Stimulated activated CD4-positive, alpha-beta T cell treated with anti-CD3 and anti-CD28 coated beads, Interleukin-1b, Interleukin-23, amount 100 ng/mL, for 4 hours (primary cell): ENCODE data around the gene NCF1.
"Not testable (repeated sequence)": the region's sequence is repeated elsewhere in the genome, so short reads cannot be mapped to it uniquely, and the experiment has no call there.

Source experiments
- DNase-seq, 2 donors: peaks; one replicate each; pipeline ENCODE4 v3.0.0-alpha.2; 2020; ENCODE audit warnings: low read depth in 2 of 2

Gene NCF1

DNA sequence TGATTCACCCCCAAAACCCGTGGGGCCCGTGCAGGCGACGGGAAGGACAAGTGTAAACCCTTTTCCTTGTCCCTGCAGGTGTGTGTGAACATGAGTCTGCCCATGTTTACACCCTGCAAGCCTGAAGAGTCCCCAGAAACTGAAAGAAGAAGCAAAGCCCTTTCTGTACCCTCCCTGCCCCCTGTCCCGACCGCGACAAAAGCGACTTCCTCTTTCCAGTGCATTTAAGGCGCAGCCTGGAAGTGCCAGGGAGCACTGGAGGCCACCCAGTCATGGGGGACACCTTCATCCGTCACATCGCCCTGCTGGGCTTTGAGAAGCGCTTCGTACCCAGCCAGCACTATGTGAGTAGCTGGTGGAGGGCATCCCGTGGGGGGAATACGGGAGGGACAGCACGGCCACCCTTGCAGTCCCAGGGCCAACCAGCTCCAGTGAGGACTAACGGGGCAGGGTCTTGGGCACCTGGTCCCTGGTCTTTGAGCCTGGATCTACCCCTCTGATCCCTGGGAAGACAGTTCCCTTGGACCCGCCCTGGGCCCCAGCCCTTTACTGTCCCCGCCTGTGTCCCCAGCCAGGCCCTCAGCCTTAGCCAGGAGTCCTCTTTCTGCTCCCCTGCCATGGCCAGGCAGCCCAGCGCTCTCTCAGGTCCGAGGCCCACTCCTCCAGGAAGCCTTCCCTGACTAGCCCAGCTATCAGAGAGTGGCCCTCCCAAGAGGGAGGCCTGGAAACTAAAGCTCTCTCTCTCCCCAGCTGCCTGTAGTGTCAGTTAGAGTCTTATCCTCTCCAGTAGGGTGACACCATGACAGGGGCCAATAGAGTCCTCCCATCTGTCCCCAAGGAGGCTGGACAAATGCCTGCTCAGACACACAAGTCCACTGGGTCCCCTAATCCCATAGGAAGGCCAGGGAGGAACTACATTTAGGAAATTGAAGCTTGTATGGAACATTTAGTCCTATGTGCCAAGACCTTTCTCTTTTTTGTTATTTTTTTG, at the start of gene NCF1:
NCF1 (plus strand) TSS at position 252 of the 991 bp plus-strand sequence; CDS start at position 273, 21 bp downstream.
- DNase-seq, result not testable (repeated sequence)

DNA sequence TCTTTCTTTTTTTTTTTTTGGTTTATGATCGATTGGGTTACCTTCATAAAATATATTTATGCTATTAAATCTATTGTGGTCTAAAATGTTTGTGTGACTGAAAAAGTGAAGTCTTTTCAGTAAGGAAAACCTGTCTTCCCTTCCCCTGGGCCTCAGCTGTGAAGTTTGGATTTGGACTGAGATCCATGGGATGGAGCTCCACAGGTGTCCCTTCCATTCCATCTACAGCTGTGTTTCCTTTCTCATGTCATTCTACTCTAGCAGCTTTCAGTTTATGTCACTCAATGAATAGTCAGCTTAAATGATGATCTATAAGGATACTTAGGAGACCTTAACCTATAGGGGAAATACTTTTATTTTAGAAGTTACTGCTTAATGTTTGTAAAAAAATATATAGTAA, 48.0 kb upstream of the NCF1 start:
- no peak for DNase-seq

- DNase-seq, result no peak
These were observed 47.3 kb upstream of the NCF1 start for GRCh38 chr7:74726309-74727101.

- DNase-seq, result not testable (repeated sequence)
These were observed 45.1 kb upstream of the NCF1 start for GRCh38 chr7:74728686-74729085.

DNA sequence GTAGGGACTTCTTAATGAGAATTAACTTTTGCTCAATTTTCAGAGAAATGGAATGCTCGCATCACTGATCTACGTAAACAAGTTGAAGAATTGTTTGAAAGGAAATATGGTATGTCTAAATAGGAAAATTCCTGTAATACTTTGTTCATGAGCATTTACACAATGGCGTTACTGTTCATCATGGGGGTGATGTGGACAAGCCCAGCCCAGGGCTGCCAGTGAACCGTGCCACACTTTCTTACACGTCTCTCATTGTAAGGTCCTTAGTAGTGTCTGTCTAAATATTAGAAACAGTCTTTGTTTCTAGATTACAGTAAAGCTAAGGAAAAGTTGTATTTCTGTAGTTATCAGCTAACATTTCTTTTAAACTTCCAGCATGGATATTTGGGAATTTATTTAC, 43.6 kb upstream of the NCF1 start:
- DNase-seq, result not testable (repeated sequence)

DNA sequence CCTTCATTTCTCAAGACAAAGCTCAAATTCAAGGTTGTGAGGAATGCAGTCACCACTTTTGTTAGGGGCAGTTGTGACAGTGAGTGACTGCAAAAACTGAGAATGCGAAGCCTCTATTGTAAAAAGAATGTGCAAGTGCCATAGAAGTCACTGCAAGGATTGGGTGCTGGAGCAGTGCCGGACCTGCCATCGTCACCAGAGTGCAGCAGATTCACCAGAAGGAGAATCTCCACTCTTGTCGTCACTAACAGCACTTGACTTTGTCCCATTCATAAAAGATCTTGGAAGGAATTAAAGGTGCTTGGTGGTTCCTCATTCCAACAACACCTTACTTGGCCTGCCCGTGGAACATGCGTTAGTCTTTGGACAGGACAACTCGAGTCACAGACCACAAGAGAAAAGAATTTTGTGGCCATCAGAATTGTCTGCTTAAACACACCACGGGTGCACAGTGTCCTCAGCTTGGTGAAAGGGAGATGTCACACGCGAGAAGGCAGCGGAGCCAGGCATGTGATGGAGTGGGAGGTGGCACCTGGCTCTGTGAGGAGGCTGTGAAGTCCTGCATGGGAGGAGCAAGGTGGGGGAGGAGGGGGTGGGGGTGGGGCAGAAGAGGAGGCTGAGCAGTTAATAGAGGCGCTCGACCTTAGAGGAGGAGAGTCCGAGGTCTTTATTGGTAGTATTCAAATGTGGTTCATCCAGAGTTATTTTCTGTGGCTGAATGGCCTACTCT, 33.7 kb upstream of the NCF1 start:
- not testable (repeated sequence) for DNase-seq

DNA sequence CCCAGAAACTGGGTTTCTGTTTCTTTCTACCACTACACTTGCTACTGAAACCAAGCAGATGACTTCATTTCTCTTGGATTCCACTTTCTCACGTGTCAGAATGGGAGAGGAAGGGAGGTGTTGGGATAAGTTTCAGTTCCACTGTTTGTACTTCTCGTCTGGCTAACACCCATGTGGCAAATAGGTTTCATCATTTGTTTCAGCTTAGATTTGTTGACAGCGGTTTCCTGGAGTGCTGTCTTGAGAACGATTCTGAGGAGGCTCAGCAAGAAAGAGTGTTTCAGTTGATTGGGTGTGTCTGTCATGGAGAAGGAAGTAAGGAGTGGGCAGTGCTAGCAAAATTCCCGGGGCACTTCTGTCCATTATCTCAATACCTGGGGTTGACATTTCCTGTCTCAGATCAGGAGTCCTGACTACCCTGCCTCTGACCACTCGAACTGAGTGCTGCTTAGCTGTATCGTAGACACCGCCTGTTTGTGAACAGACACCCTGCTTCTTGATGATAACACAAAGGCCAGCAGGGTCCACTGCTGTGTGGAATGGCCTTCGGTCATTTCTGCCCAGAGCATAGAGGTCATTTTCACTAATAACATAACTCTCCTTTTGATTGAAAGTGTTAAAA, 29.8 kb upstream of the NCF1 start:
- not testable (repeated sequence) for DNase-seq

- DNase-seq, result not testable (repeated sequence)
These were observed 19.8 kb upstream of the NCF1 start for GRCh38 chr7:74753921-74754482.

- not testable (repeated sequence) for DNase-seq
These were observed 17.1 kb upstream of the NCF1 start for GRCh38 chr7:74756673-74757072.

DNA sequence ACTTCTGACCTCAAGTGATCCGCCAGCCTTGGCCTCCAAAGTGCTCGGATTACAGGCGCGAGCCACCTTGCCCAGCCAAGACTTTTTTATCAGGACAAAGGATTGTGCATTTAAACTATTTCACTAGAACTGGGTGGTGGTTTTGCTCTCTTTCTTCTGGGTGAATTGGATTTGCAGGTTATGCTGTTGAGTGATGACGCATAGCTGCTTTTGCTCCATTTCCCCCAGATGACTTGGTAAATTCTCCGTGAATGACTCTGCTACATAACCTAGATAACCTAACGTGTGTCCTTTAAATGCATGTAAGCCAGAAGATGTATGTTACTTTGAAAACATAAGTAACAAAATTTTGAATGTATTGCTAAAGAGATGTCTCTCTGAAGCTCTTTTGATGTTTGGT, 15.5 kb upstream of the NCF1 start:
- DNase-seq, result not testable (repeated sequence)

DNA sequence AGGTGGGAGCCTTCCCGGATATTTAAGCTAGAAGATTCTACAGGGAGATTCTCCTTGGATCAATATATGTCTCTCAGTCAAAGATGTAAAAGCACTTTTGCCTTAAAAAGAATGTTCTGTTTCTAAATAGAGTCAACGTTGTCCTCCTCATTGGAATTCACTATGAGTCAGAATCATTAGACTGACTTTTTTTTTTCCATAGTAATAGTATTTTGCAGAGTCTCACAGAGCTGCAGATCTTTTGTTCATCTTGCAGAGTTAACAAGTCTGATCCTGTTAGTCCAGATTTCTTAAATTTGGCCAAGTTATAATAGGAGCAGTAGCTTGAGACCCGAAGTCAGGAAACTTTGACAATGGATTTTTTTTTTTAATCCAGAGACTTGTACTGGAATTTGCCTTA, 14.8 kb upstream of the NCF1 start:
- not testable (repeated sequence) for DNase-seq

GRCh38 chr7:74765205-74765918, 8.4 kb upstream of the NCF1 start:
- DNase-seq, result not testable (repeated sequence)

- not testable (repeated sequence) for DNase-seq
These were observed 7.3 kb upstream of the NCF1 start for GRCh38 chr7:74766509-74766908.

GRCh38 chr7:74766991-74767390, 6.8 kb upstream of the NCF1 start:
- not testable (repeated sequence) for DNase-seq

GRCh38 chr7:74770062-74770461, 3.7 kb upstream of the NCF1 start:
- not testable (repeated sequence) for DNase-seq

DNA sequence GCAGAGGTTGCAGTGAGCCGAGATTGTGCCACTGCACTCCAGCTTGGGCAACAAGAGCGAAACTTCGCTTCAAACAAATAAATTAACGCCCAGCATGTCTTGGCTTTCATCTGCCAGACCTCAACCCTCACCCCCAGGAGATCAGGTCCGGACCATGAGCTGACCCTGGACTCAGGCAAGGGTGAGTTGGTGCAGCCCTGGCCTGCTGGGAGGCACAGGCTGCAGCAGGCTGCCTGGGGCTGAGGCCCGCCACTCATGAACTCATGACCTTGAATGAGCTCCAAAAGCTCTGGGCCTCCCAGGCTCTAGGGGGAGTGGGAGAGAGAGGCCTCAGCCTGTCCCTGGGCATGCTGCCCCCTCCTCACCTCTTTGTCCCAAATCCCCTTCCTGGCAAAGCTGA, 1.7 kb upstream of the NCF1 start:
- not testable (repeated sequence) for DNase-seq

GRCh38 chr7:74775111-74775510, 1.3 kb downstream of the NCF1 start:
- not testable (repeated sequence) for DNase-seq

GRCh38 chr7:74779053-74779452, 5.2 kb downstream of the NCF1 start:
- DNase-seq, result not testable (repeated sequence)

GRCh38 chr7:74781746-74782145, 7.9 kb downstream of the NCF1 start:
- DNase-seq, result not testable (repeated sequence)

GRCh38 chr7:74783595-74783994, 9.8 kb downstream of the NCF1 start:
- DNase-seq, result not testable (repeated sequence)
